Measurements from ENCODE around the gene OTOL1.
"Not testable (repeated sequence)": the region's sequence is repeated elsewhere in the genome, so short reads cannot be mapped to it uniquely, and the experiment has no call there.

OTOL1 gene

GRCh38 chr3:161471211-161471610 is 25.4 kb upstream of the OTOL1 start:
- Histone ChIP-seq H3K27me3 (replicated peaks; ENCODE audit: control insufficient read depth, insufficient read depth, low read length) (no peaks in the 10 kb centered on the region), H3K4me3 (replicated peaks; ENCODE audit: low read depth, low read length) (no peak overlapping the region), H3K36me3 (ENCODE audit: control insufficient read depth, insufficient read depth, low read length) (no peaks in the 10 kb centered on the region)
- DNase-seq (ENCODE audit: extremely low read depth, insufficient read length) = no peak
- TF ChIP-seq CTCF (IDR thresholded peaks at IDR 0.05; ENCODE audit: insufficient read depth, low read length, poor library complexity, severe bottlenecking) = no peak

GRCh38 chr3:161474139-161474538 is 22.5 kb upstream of the OTOL1 start:
- no peaks in the 10 kb centered on the region for H3K27me3 ChIP-seq (replicated peaks; ENCODE audit: control insufficient read depth, insufficient read depth, low read length)
- DNase-seq (ENCODE audit: extremely low read depth, insufficient read length) = no peak
- TF ChIP-seq CTCF (IDR thresholded peaks at IDR 0.05; ENCODE audit: insufficient read depth, low read length, poor library complexity, severe bottlenecking) = no peak
- H3K36me3 ChIP-seq (ENCODE audit: control insufficient read depth, insufficient read depth, low read length) = no peaks in the 10 kb centered on the region
- no peak overlapping the region for H3K4me3 ChIP-seq (replicated peaks; ENCODE audit: low read depth, low read length)

- Histone ChIP-seq H3K36me3 (ENCODE audit: control insufficient read depth, insufficient read depth, low read length) (no peaks in the 10 kb centered on the region), H3K27me3 (replicated peaks; ENCODE audit: control insufficient read depth, insufficient read depth, low read length) (no peaks in the 10 kb centered on the region), H3K4me3 (replicated peaks; ENCODE audit: low read depth, low read length) (no peak overlapping the region)
- TF ChIP-seq CTCF (IDR thresholded peaks at IDR 0.05; ENCODE audit: insufficient read depth, low read length, poor library complexity, severe bottlenecking) = no peak
- no peak for DNase-seq (ENCODE audit: extremely low read depth, insufficient read length)
Observed at GRCh38 chr3:161474741-161475140, 21.9 kb upstream of the OTOL1 start.

- DNase-seq (ENCODE audit: extremely low read depth, insufficient read length) = no peak
- no peak for TF ChIP-seq CTCF (IDR thresholded peaks at IDR 0.05; ENCODE audit: insufficient read depth, low read length, poor library complexity, severe bottlenecking)
- no peaks in the 10 kb centered on the region for H3K36me3 ChIP-seq (ENCODE audit: control insufficient read depth, insufficient read depth, low read length)
- H3K27me3 ChIP-seq (replicated peaks; ENCODE audit: control insufficient read depth, insufficient read depth, low read length) = no peaks in the 10 kb centered on the region
- no peak overlapping the region for H3K4me3 ChIP-seq (replicated peaks; ENCODE audit: low read depth, low read length)
Observed at GRCh38 chr3:161475206-161475605, 21.4 kb upstream of the OTOL1 start.

- H3K4me3 ChIP-seq (replicated peaks; ENCODE audit: low read depth, low read length) = no peak overlapping the region
- no peaks in the 10 kb centered on the region for H3K27me3 ChIP-seq (replicated peaks; ENCODE audit: control insufficient read depth, insufficient read depth, low read length)
- DNase-seq (ENCODE audit: extremely low read depth, insufficient read length) = no peak
- TF ChIP-seq CTCF (IDR thresholded peaks at IDR 0.05; ENCODE audit: insufficient read depth, low read length, poor library complexity, severe bottlenecking) = no peak
- H3K36me3 ChIP-seq (ENCODE audit: control insufficient read depth, insufficient read depth, low read length) = no peaks in the 10 kb centered on the region
Observed at GRCh38 chr3:161475905-161476304, 20.7 kb upstream of the OTOL1 start.

- no peak for DNase-seq (ENCODE audit: extremely low read depth, insufficient read length)
- Histone ChIP-seq H3K4me3 (replicated peaks; ENCODE audit: low read depth, low read length) (no peak overlapping the region), H3K27me3 (replicated peaks; ENCODE audit: control insufficient read depth, insufficient read depth, low read length) (no peaks in the 10 kb centered on the region; the same call in 1 of the 2 replicates), H3K36me3 (ENCODE audit: control insufficient read depth, insufficient read depth, low read length) (no peaks in the 10 kb centered on the region)
- TF ChIP-seq CTCF (IDR thresholded peaks at IDR 0.05; ENCODE audit: insufficient read depth, low read length, poor library complexity, severe bottlenecking) = no peak
Observed at GRCh38 chr3:161484226-161484625, 12.4 kb upstream of the OTOL1 start.

- not testable (repeated sequence) for H3K36me3 ChIP-seq (ENCODE audit: control insufficient read depth, insufficient read depth, low read length); H3K27me3 ChIP-seq (replicated peaks; ENCODE audit: control insufficient read depth, insufficient read depth, low read length); H3K4me3 ChIP-seq (replicated peaks; ENCODE audit: low read depth, low read length)
- DNase-seq (ENCODE audit: extremely low read depth, insufficient read length) = peak; percentile 35
Observed at GRCh38 chr3:161488284-161488683, 8.3 kb upstream of the OTOL1 start.
